Pancreas (tissue), 10 donors: Measurements from ENCODE around the gene B3GAT1. TPM values are rescaled to one million over a fixed set of nuclear protein-coding genes. Genes with fewer than 3 reads are reported as not detected.

Experiments
- ATAC-seq, 4 donors: fragments of 200-7000 bp; cut with Tn5 transposase; one replicate each; pipeline versions ENCODE4 v1.8.0 to v1.9.1; 2020; ENCODE audit warnings: mild to moderate bottlenecking in 4 of 4, moderate library complexity in 4 of 4
- DNase-seq, 6 donors: peaks; one replicate each; pipeline ENCODE4 v3.0.0-alpha.2; 2020
- FAIRE-seq: peaks from 2 replicates; lab custom pipeline; 2012; peaks lifted over from hg19 to GRCh38; lab: Jason Lieb, UNC
- H3K27ac ChIP-seq, 4 donors: fragments of 200-600 bp; sonication (generic); 1 replicate in 3 of 4; 2 replicates in 1 of 4; pipeline versions ENCODE4 v1.5.0 to v1.8.0; 2020
- H3K27me3 ChIP-seq, 4 donors: fragments of 200-600 bp; one replicate each; pipeline ENCODE4 v1.8.0; 2021
- H3K36me3 ChIP-seq, 3 donors: fragments of 200-600 bp; sonication (generic) in 1 of 3; one replicate each; pipeline versions ENCODE4 v1.5.0 to v1.8.0; 2020 to 2021
- H3K4me1 ChIP-seq, 3 donors: fragments of 200-600 bp; one replicate each; pipeline ENCODE4 v1.8.0; 2021
- H3K4me3 ChIP-seq, 4 donors: fragments of 200-600 bp; sonication (generic) in 2 of 4; one replicate each; pipeline versions ENCODE4 v1.5.0 to v1.8.0; 2020 to 2021
- H3K9me3 ChIP-seq, 4 donors: fragments of 200-600 bp; one replicate each; pipeline ENCODE4 v1.8.0; 2021
- WGBS, 2 donors: extraction: QIAGEN DNeasy Blood & Tissue Kit; methylation state at CpG; one replicate each; pipeline ENCODE4 v1.1.7; 2013; 5-methylcytosine and 5-hydroxymethylcytosine counted together
- intact Hi-C, 3 donors: fragments of 100-400 bp; cut with DNase I; formaldehyde crosslinking; loops; one replicate each; pipeline versions ENCODE4 v1.11.1 to v1.14.2; 2022
- polyA plus RNA-seq, 2 donors: library from polyadenylated mRNA; stranded (reverse); fragments of 200-250 nt; gene quantifications; one replicate each; pipeline ENCODE4 v1.2.3, GENCODE V29; 2013
- total RNA-seq, 6 donors: library from RNA; stranded (reverse); fragmentation: NEBNext Ultra II Directional in 4 of 6; extraction: Animal tissue kit (Norgen Biotek cat#: 25700) in 4 of 6; gene quantifications; one replicate each; pipeline versions ENCODE4 v1.2.1 to v1.2.4, GENCODE V29; 2021 to 2023
- TF ChIP-seq, protein P1 (sequence below), 4 donors: fragments of 200-600 bp; sonication (generic) in 3 of 4; IDR thresholded peaks; one replicate each; pipeline versions ENCODE4 v1.5.0 to v1.8.0; 2021; ENCODE audit warnings: antibody characterized with exemption in 4 of 4
- donor health status: healthy with polysubstance abuse.
- donor health status: DM: no; HTN: no; CAD: no; lungs with moderate emphysema.
- donor health status: DM: no; HTN: no; CAD: no.
- donor health status: control.
- donor health status: control.
- donor health status: Bipolar disorder and iron deficiency.
- donor health status: DM: yes; HTN: yes; CAD: no.
- donor health status: DM: no; HTN: no; CAD: no.
- donor health status: DM: no; HTN: no; CAD: no.
- donor health status: DM: yes; HTN: yes; CAD: no.

The B3GAT1 gene
- total and polyA plus RNA-seq, 8 donors, result 0.08 to 1.3 (median 0.20) TPM

DNA sequence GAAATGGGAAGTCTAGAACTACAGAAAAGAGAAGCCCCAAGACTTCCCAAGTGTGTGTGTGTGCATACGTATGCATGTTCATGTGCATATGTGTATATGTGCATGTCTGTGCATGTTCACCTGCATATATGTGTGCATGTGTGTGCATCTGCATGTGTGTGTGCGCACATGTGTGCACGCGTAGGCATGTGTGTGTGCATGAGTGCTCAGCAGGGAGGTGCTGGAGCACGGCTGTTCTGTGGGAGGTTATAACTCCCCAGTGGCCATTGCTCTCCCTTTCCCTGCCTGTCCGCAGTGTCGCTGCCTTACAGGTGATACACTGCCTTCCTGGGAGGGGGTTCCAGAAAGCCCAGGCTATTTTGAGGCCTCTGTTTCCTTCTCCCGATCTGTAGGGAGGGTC, 29.8 kb downstream of the B3GAT1 start:
- no peak for ATAC-seq
- Histone ChIP-seq H3K27ac (no peak overlapping the region), H3K36me3 (no peaks in the 10 kb centered on the region), H3K9me3 (no peaks in the 10 kb centered on the region), H3K4me3 (no peak overlapping the region), H3K27me3 (no peaks in the 10 kb centered on the region), H3K4me1 (no peaks in the 10 kb centered on the region)
- peak in 1 of 6 donors; percentile 17 for DNase-seq
- no peak for FAIRE-seq
- WGBS, 2 donors, result 75 to 82% methylated on average over 8 of the region's 8 CpGs
- intact Hi-C loops, result no loop called here
- TF ChIP-seq, protein P1, sequence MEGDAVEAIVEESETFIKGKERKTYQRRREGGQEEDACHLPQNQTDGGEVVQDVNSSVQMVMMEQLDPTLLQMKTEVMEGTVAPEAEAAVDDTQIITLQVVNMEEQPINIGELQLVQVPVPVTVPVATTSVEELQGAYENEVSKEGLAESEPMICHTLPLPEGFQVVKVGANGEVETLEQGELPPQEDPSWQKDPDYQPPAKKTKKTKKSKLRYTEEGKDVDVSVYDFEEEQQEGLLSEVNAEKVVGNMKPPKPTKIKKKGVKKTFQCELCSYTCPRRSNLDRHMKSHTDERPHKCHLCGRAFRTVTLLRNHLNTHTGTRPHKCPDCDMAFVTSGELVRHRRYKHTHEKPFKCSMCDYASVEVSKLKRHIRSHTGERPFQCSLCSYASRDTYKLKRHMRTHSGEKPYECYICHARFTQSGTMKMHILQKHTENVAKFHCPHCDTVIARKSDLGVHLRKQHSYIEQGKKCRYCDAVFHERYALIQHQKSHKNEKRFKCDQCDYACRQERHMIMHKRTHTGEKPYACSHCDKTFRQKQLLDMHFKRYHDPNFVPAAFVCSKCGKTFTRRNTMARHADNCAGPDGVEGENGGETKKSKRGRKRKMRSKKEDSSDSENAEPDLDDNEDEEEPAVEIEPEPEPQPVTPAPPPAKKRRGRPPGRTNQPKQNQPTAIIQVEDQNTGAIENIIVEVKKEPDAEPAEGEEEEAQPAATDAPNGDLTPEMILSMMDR (IDR thresholded peaks at IDR 0.05), result no peak

DNA sequence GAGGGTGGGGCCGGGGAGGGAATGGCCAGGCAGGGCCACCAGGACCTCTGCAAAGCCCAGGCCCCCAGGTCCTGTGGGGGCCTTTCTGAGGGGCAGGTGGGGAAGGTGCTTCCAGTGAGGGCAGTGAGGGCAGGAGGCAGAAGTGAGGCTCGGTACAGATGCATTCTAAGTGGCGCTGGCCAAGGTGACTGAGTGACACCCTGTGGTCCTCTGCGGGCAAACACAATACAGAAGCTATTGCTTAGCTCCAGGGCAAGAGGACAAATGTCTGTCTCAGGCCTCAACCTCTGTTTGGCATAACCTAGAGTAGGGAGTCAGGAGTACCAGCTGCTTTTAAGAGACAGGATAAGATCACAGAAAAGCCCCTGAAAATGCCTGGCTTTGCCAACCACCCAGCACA, 31.3 kb downstream of the B3GAT1 start:
- no peaks in the 10 kb centered on the region for H3K4me1 ChIP-seq
- no peak for DNase-seq
- H3K36me3 ChIP-seq, result no peaks in the 10 kb centered on the region
- intact Hi-C loops, result no loop called here
- no peaks in the 10 kb centered on the region for H3K27me3 ChIP-seq
- WGBS, 2 donors, result 44 to 59% methylated on average over 4 of the region's 4 CpGs
- no peak overlapping the region for H3K27ac ChIP-seq
- no peak for FAIRE-seq
- no peaks in the 10 kb centered on the region for H3K9me3 ChIP-seq
- H3K4me3 ChIP-seq, result no peak overlapping the region
- TF ChIP-seq, protein P1 (IDR thresholded peaks at IDR 0.05), result no peak
- no peak for ATAC-seq

DNA sequence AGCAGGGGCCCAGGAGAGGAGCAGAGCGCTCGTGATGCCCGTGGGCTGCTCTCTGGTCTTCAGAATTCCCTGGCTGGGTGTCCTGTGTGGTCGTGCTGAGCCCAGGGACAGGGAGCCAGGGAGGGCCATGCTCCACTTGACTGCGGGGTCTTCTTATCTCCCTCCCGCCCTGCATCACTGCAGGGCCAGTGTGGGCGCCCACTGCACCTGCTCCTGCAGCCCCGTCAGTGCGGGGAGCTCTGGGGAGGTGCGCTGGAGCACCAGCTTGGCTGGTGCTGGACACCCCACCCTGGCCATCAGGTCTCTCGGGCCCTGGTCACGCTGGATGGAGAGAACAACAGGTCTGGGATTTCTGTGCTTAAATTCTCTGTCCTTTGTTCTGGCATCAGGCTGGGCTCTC, 31.8 kb downstream of the B3GAT1 start:
- TF ChIP-seq, protein P1 (IDR thresholded peaks at IDR 0.05), result no peak
- Histone ChIP-seq H3K27ac (no peak overlapping the region), H3K9me3 (no peaks in the 10 kb centered on the region), H3K4me1 (no peaks in the 10 kb centered on the region), H3K27me3 (no peaks in the 10 kb centered on the region), H3K4me3 (no peak overlapping the region), H3K36me3 (no peaks in the 10 kb centered on the region)
- intact Hi-C loops, result no loop called here
- WGBS, 2 donors, result 58 to 87% methylated on average over 11 to 12 of the region's 12 CpGs
- FAIRE-seq (no peak), DNase-seq (peak in 1 of 6 donors; percentile 42), ATAC-seq (no peak)

DNA sequence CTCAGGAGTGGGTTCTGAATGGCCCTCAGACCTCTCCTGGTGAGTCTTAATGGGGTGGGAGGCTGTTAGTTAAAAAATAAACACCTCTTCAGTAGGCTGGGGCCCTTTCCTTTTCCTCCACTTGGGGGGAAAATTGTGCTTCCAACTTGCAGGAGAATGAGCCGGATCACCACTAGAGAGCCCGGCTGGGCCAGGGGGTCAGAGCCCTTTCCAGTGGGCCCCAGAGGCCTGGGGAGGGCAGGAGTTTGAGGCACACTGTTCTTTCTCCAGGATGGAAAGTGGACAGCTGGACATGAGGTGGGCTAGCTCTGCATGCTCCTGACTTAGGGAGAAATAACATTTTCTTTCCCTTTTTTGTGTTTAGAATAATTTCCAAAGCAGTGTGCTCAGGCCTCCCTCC, 32.8 kb downstream of the B3GAT1 start:
- no peak overlapping the region for H3K27ac ChIP-seq
- ATAC-seq (no peak), FAIRE-seq (no peak), DNase-seq (peak in 1 of 6 donors; percentile 20)
- TF ChIP-seq, protein P1 (IDR thresholded peaks at IDR 0.05), result no peak
- WGBS, 2 donors, result 83 to 90% methylated on average over 2 of the region's 2 CpGs
- intact Hi-C loops, result no loop called here
- no peaks in the 10 kb centered on the region for H3K9me3 ChIP-seq
- no peaks in the 10 kb centered on the region for H3K27me3 ChIP-seq
- no peaks in the 10 kb centered on the region for H3K4me1 ChIP-seq
- no peaks in the 10 kb centered on the region for H3K36me3 ChIP-seq
- H3K4me3 ChIP-seq, result no peak overlapping the region

DNA sequence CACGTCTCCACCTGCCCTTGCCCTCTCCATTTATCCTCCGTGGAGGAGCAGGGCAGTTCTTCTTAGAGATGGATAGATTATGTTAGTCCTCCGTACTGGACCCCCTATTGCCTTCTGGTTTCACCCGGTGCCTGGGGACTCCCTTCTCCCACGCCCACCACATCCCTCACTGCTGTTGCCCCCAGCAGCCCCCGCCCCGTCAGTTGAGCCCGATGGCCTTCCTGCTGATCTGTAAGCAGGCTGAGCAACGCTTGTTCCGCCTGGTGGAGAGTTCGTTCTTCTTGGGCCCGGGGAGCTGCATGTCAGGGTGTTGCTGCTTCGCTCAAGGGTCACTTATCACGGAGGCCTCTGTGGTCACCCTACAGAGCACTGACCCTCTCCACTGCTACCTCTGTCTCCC, 34.2 kb downstream of the B3GAT1 start:
- DNase-seq, result peak in 1 of 6 donors; percentile 33
- no peaks in the 10 kb centered on the region for H3K9me3 ChIP-seq
- FAIRE-seq, result no peak
- WGBS, 2 donors, result 87 to 90% methylated on average over 11 to 14 of the region's 14 CpGs
- H3K4me3 ChIP-seq, result no peak overlapping the region
- no peak overlapping the region for H3K27ac ChIP-seq
- intact Hi-C loops, result no loop called here
- no peaks in the 10 kb centered on the region for H3K4me1 ChIP-seq
- no peak for ATAC-seq
- TF ChIP-seq, protein P1 (IDR thresholded peaks at IDR 0.05), result no peak
- H3K27me3 ChIP-seq, result no peaks in the 10 kb centered on the region
- no peaks in the 10 kb centered on the region for H3K36me3 ChIP-seq
